CMK (cell line): ENCODE results near the gene UNCX.

Experiments used
- DNase-seq: peaks from one replicate; pipeline ENCODE4 v3.0.0-alpha.2; 2010; ENCODE audit warnings: low read depth

The UNCX gene

DNA sequence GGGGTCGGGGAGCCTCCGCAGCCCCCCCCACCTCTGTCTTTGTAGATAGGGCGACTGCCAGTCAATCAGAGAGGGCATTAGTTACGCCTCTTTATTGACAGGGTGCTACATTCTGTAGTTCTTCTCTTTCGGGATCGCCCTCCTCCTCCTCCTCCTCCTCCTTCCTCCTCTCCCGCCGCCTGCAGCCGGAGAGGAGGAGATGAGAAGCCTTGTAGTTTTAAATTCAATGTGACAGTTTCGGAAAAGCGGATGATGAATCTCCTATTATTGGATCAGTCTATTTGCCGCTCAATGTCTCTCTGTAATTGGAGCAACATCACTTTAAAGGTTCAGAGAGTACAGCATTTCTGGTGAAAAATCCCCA lies 587 bp upstream of the UNCX start:
- no peak for DNase-seq

DNA sequence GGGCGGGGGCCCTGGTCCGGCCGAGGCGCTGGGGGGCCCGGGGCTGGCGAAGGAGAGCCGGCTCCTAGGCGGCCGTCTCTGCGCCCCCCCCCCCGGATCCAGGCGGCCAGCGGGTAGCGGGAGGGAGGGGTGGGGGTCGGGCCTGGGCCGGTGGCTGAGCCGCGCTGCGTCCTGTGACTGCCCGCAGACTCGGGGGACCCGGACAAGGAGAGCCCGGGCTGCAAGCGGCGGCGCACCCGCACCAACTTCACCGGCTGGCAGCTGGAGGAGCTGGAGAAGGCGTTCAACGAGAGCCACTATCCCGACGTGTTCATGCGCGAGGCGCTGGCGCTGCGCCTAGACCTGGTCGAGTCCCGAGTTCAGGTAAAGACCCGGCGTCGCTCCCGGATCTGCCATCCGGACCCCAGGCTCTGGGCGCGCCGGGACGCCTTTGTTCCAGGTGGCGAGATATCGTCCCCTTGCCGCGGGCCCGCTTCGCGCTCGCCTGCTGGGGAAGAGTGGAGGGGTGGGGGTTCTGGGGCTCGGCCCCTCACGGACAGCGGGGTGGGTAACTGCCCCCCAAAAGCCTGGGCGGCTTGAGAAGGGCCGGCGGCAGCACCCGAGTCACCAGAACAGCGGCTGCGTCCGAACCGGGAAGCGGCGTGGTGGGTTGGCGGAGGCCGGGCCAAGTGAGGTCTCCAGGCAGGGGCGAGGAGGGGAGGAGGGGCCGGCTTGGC lies 819 bp downstream of the UNCX start:
- no peak for DNase-seq

DNA sequence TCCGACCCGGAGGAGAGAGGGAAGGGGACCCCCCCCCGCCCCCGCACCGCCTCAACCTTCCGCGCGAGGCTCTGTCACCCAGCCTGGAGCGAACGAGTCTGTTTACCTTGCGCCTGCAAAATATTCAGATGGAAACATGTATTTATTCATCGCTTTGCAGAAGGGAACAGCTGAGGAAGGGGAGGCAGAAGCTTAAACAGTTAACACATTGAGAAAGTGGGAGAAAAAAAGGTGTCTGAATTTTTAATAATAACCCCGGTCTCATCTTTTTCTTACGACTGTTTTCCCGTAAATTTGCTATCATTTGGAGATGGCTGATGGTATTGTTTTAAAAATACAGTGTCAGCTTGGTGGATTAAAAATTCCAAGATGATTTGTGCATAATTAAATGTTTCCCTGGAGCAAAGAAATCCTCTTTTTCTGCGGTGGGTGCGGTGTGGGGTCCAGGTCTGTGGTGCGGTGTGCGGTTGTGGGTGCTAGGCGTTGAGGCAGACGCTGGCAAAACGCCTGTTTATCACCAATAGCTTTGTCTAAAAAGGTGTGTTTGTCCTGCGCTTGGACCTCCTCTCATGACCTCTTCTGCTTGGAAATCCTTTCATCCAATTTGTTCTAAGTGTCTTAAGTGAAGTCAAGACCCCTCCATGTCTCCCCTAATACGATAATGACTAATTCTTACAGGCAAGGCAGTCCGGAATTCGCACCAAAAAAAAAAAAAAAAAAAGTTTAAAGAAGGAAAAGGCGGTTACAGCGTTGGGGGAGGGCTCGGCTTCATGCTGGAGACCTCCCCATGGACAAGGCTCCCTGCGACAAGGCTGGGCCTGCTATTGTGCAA lies 1.6 kb downstream of the UNCX start:
- DNase-seq = no peak

DNA sequence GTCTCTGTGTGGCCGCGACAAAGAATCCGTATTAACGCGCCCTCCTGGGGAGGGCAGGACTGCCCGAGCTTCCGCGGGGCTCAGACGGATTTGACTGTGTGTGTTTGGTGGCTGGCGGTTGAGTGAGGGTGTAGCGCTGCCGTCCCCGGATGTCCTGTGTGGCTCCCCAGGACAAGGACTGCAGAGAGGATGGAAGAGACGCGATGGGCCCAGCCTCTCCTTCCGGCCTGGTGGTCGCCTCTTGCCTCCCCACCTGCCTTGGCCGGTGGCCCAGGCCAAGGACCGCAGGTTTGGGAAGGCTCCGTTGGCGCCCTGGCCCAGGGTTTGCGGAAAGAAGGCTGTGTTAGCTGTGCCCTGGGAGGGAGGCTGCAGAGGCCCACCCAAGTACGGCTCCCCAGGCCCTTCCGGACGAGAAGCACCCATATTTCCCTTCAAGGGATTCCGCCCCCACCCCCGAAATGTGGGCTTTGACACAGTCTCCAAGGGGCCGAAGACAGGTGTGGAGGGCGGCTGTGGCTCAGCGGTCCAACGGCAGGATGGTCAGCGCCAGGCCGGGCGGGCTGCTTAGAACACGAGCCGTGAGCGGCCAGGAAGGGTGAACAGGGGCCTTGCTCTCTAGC lies 2.3 kb downstream of the UNCX start:
- no peak for DNase-seq

DNA sequence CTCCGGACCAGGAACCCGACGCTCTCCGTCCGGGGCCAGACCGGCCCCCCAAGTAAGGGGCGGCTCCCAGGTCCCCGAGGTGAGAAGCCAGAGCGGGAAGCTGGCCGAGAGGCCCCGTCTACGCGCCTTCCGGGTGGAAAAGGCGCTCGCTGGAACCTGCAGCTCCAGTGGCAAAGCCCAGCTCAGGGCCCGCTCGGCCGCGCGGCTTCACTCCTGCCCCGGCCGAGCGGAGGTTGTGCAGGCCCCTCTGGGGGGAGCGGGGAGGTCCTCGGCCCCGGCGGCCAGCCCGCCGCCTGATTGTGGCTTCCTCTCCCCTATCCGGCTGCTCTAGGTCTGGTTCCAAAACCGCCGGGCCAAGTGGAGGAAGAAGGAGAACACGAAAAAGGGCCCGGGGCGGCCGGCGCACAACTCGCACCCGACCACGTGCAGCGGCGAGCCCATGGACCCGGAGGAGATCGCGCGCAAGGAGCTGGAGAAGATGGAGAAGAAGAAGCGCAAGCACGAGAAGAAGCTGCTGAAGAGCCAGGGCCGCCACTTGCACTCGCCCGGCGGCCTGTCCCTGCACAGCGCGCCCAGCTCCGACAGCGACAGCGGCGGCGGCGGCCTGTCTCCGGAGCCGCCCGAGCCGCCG lies 2.9 kb downstream of the UNCX start:
- DNase-seq = no peak

DNA sequence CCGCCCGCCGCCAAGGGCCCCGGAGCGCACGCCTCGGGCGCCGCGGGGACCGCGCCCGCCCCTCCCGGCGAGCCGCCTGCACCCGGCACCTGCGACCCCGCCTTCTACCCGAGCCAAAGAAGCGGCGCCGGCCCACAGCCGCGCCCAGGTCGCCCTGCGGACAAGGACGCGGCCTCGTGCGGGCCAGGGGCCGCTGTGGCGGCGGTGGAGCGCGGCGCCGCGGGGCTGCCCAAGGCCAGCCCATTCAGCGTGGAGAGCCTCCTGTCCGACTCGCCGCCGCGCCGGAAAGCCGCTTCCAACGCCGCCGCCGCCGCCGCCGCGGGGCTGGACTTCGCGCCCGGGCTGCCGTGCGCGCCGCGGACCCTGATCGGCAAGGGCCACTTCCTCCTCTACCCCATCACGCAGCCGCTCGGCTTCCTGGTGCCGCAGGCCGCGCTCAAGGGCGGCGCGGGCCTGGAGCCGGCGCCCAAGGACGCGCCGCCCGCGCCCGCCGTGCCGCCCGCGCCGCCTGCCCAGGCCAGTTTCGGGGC lies 3.5 kb downstream of the UNCX start:
- DNase-seq = no peak

DNA sequence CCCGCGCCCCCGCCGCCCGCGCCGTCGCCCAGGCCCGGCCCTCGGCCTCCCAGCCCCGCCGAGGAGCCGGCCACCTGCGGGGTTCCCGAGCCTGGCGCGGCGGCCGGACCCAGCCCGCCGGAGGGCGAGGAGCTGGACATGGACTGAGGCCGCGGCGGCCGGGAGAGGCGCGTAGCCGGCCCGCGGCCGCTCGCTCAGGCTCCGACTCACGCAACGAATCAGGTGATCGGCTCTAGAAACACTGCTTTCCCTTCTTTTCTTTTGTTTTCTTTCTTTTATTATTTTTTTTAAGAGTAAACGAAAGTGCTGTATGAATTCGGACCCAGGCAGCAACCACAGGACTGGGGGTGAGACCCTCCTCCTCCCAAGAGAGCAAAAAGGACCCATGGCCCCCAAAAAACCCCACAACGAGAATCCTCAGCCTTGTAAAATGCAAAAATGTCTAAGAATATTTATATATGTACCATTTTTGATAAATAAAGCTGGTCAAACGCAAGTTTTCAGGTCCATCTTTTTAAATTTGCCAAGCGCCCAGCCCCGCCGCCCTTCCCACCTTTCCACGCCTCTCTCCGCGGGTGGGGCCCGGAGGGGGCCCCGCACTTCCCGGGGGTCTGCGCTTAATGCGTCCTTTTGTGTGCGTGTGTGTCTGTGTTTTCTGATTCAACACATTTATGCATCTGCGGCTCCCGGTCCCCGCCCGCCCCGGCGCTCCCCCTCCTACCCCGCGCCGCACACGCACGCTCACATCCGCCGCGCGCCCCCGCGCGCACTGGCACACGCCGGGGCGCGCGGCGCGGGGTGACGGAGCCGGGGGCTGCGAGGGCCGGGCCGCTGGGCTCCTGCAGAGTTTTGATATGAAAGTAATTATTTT lies 4.4 kb downstream of the UNCX start:
- no peak for DNase-seq

DNA sequence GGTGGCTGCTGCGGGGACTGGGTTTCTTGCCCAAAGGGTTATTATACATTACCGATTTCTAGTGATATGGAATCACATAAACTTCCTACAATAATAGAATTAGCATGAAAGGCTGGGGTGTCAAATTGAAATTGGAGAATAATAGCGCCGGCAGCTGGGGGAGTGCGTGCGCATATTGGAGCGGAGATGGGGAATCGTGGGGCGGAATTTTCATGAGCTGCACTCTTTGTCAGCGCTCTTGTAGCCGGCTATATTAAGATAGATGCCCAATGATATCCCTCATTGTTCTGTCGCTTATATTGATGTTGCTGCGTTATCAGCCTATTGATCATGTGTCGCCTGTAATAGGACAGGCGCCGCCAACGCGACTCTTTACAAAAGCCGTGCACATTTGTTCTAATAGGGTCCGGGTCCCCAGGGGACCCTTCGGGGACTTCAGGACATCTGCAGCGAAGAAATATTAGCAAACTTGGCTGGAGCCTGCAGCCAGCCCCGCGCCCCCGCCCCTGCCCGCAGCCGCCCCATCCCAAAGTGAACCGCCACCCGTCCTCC lies 5.1 kb downstream of the UNCX start:
- DNase-seq = no peak

DNA sequence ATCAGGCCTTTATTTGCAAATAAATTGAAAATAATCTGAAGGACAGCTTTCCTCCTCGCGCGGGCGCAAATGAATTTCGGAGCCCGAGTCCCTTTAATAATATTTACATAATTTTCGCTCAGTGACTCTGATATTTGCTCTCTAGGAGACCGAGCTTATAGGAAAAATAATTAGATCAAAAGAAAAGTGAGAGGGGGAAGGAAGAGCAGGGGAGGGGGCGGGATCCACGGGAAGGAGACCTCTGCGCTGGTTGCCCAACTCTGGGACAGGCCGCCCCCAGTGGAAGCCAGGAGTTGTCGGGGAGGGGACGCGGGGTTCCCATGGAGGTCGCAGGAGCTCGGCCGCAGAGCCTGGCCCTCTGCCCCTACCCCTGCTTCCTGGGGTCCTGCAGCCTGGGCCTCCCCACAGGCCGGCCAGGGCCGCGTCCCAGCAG lies 5.8 kb downstream of the UNCX start:
- DNase-seq = no peak

DNA sequence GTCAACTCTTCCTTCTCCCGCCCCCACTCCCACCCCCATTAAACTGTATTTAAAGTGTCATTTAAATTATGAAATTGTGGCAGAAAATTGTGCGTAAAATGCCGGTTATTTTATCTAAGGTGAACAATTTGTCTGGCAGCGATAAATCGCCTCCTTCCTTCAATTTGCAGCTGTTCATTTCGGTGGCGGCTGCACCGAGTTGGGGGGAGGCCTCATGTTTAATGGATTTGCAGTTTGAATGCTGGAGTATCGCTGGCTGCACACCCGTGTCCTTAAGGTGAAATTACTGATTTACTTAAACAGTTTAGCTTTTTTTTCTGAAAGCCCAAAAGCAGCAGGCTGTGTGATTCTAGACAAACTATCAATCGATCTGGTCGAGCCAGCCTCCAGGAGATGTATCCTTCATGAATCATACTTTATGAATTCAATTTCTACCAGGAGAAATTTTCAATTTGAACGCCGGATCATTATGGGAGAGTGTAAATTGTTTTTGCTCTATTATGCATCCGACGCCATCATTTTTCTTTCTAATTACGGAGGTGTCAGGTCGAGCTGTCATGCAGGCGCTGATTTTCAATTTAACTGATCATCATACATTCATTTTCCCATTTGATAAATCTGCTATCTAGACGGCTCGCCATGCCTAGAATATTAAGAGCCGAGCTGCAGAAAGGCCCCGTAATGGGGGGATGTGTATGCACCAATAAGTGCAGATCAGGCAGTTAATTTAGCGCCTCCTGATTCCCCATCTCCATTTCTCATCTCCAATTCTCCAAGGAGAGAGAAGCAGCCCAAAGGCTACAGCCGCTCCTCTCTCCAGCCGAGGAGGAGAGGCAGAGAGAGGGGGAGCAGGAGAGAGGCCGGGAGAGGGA lies 6.5 kb downstream of the UNCX start:
- no peak for DNase-seq

DNA sequence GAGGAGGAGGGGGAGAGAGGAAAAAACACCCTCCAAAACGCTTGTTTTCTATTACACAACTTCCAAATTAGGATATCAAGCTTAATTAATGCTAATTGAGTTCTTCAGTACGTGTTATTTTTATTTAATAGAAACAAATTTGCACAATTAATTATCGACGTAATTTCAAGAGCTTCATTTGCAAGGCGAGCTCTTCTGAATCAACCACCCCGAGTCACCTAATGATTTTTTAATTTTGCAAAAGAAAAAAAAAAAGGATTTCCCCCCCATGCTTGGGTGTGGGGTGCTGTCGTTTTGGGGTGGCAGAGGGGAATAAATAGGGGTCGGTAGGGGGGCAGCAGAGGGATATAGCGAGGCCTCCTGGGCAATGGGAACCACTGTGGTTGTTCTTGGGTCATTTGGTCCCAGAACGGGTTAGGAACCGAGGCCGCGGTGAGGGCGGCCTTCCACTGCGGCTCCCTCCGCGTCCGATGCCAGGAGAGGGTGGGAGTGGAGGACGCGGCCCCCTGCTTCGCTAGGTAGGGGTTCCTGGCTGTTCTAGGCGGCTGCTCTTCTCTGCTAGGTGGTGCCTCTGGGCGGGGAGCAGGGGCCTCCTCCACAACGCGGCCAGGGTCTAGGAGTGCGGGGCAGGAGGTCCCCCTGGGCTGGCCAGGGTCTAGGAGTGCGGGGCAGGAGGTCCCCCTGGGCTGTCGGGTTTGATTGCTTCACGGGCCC lies 7.3 kb downstream of the UNCX start:
- DNase-seq = no peak

DNA sequence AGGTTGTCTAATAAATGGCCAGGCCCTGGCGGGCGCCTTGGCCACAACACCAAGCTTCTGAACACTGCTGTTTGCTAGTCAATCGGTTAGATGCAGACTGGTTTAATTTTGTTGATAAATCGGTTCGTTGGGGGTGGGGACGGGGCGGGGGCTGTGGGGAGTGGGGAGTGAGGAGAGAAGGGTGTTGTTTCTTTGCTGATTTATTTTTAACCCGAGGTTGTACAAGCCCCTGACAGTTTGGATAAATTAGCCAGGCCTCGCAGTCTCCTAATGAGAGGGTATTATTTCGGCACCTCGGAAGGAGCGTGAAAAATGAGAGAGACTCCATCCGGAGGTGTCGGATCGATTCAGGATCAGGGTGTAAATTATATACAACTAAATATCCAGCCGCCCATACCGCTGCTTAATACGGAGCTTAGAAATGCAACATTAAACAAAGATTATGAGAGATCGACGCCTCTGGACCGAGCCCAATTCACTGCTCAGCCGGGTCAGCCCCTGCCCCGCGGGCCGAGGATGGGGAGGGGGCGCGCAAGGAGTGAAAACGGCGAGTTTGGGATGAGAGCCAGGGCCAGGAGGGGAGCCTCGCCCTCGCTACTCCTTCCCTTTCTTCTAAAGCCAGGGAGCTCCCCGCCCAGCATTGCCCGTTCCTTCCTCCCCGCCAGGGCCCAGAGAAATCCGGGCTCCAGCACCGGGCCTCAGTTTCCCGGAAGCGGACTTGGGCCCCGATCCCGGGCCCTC lies 8.0 kb downstream of the UNCX start:
- DNase-seq = no peak

DNA sequence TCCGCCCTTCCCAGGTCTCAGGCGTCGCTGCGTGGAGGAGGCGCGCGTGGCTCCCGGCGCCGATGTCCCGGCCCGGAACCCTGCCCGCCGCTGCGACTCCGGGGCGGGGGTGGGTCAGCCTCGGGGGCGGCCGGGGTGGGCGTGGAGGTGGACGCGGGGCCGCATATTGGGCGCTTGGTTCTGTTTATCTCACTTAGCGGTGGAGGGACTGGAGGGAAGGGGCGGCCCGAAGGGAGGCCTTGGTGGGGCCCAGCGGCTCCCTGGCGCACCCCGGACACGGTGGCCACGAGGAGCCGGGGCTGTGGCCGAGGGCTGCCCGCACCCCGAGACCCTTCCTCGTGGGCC lies 8.6 kb downstream of the UNCX start:
- no peak for DNase-seq

DNA sequence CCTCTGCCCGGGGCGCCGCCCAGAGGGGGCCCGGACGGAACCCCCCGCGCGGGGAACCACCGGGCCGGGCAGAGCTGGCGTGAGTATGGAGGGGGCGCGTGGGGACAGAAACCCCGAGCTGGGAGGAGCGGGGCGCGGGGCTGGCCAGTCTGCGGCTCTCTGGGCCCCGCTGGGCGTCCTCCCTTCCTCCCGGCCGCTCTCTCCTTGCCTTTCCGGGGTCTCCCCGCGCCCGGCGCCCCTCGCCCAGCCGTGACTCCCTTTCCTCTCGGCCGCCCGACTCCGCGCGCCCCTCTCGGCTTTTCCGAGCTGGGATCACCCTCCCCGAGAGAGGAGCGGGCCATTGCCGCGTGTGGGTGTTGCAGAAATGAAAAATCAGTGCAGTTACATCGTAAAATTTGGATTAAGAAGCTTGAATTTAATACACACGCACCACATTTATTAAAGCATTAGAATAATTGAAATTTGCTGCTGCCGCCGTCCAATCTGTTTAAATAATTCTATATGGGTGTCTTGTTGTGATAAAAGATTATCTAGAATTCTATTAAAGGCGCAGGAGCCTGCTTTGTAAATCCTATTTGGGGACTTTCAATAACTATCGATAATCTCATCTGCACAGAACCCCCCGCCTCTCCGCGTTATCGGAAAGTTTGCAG lies 9.1 kb downstream of the UNCX start:
- no peak for DNase-seq

DNA sequence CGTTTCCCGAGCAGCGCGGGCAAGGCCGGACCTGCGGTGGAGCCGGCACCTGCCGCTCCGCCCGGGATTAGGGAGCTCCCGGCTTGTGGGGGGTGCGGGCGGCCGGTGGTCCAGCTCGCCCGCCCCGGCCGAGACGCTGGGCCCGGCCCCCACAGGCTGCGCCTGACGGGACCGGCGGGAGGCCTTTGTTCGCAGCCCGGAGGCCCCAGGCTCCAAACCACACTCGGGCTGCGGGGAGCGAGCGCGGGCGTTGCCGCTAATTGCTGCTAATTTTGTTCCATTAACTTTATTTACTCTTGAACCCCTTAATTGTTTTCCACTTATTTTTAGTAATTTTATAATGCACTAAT lies 9.6 kb downstream of the UNCX start:
- DNase-seq = no peak

DNA sequence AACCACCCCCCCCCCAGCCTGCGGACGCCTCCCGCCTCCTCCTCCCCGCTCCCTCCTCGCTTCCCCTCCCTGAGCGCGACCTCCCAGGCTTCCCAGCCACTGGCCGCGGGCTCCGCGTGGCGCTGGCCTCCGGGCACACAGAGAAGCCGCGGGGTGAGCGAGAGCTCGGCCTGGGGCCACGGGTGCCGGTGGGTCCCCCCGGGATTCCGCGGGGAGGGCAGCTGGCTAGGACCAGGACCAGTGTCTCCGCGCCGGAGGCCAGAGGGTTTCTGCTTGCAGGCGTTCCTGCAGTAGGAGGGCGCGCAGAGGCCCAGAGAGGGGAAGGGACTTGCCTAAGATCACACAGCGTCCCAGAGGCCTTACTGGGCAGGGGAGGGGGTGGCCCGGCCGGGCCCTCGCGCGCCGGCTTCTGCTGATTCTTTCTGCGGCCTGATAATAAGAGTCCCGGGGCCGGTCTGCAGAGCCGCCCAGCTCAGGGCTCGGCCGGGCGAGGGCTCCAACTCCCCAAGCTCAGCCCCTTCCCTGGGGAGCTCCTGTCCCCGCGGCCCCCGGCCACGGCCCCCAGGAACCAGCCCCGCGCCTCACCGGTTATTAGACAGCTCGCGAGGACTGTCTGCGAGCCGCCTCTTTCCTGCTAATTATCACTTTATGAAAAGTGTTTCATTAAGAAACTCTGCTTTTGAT lies 10.1 kb downstream of the UNCX start:
- no peak for DNase-seq

DNA sequence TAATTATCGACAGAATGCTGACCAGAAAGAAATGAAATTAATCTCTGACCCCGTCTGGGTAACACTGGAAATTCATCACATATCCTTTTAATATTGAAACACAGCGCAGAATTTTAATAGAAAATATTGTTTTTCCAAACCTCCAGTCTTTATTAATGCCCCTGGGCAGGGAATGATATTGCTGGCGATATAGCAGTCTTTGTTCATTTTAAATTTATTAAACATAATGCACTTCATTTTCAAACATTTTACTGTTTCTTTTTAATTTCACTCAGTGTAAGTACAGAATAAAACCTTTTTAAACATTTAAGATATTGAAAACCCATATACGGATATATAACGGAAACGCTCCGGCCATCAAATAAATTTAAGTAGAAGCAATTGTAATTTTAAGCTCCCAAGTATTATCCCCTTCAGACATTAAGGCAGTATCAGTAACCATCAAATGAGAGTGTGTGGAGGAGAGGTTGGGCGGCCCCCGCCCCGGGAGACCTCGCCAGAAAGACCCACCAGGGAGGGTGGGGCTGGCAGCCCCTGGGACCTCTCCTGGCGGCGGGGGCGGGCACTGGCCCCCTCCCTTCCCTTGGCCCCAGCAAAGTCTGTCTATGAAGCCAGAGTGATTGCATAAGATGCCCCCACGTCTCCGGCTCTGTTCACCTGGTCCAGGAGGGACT lies 10.8 kb downstream of the UNCX start:
- DNase-seq = no peak
